NT2/D1 (cell line): ENCODE data around the gene SMARCB1.
A peak's percentile ranks its signal among the peaks of the same experiment; 100 is the strongest.

ENCODE experiments used
- DNase-seq: peaks from one replicate; pipeline ENCODE4 v3.0.0-alpha.2; 2011; ENCODE audit warnings: low read depth, low spot score
- H3K27me3 ChIP-seq: 2 replicates; pipeline ENCODE4 v1.6.0; 2011; ENCODE audit warnings: mild to moderate bottlenecking; ENCODE audit not compliant: insufficient read length, insufficient read depth
- H3K36me3 ChIP-seq: 2 replicates; pipeline ENCODE4 v1.6.1; 2011; ENCODE audit warnings: mild to moderate bottlenecking, low read length, mixed read lengths; ENCODE audit not compliant: insufficient read depth, insufficient read length
- H3K4me1 ChIP-seq: 2 replicates; pipeline ENCODE4 v1.5.1; 2011; ENCODE audit not compliant: insufficient read depth, insufficient read length
- H3K4me3 ChIP-seq: 2 replicates; pipeline ENCODE4 v1.5.1; 2011; ENCODE audit warnings: low read depth; ENCODE audit not compliant: insufficient read length
- H3K9ac ChIP-seq: 2 replicates; pipeline ENCODE4 v1.6.0; 2011; ENCODE audit warnings: low read depth; ENCODE audit not compliant: insufficient read length
- H3K9me3 ChIP-seq: 2 replicates; pipeline ENCODE4 v1.5.1; 2011; ENCODE audit warnings: mild to moderate bottlenecking, low read length; ENCODE audit not compliant: insufficient read depth
- SUZ12 ChIP-seq: IDR thresholded peaks from 2 replicates; pipeline ENCODE4 v1.6.1; 2011; ENCODE audit not compliant: insufficient read length, insufficient read depth; ENCODE audit errors: extremely low read depth
- YY1 ChIP-seq: IDR thresholded peaks from 2 replicates; pipeline ENCODE4 v1.6.1; 2011; ENCODE audit not compliant: insufficient read length, insufficient read depth
- ZNF274 ChIP-seq: IDR thresholded peaks from 2 replicates; pipeline ENCODE4 v1.6.1; 2011; ENCODE audit warnings: mild to moderate bottlenecking, low read depth, low read length

SMARCB1 gene

GRCh38 chr22:23763579-23763945, 23.2 kb upstream of the SMARCB1 start:
- DNase-seq, result no peak
- Histone ChIP-seq H3K4me1 (peaks cover 9% of the 10 kb centered on the region), H3K27me3 (no peaks in the 10 kb centered on the region), H3K36me3 (peaks cover 20% of the 10 kb centered on the region), H3K9ac (no peak overlapping the region), H3K4me3 (no peak overlapping the region), H3K9me3 (no peaks in the 10 kb centered on the region)
- TF ChIP-seq ZNF274 (no peak), SUZ12 (no peak), YY1 (no peak)

GRCh38 chr22:23763954-23764353, 22.8 kb upstream of the SMARCB1 start:
- Histone ChIP-seq H3K27me3 (peaks cover under 1% of the 10 kb centered on the region), H3K4me3 (no peak overlapping the region), H3K4me1 (peaks cover 9% of the 10 kb centered on the region), H3K9ac (no peak overlapping the region), H3K9me3 (no peaks in the 10 kb centered on the region), H3K36me3 (peaks cover 20% of the 10 kb centered on the region)
- DNase-seq, result no peak
- no peak for TF ChIP-seq ZNF274
- TF ChIP-seq SUZ12, result no peak
- no peak for TF ChIP-seq YY1

GRCh38 chr22:23764899-23765881, 21.6 kb upstream of the SMARCB1 start:
- Histone ChIP-seq H3K36me3 (peaks cover 20% of the 10 kb centered on the region), H3K9ac (peak overlapping the region; percentile 18), H3K4me1 (peaks cover 15% of the 10 kb centered on the region), H3K27me3 (peaks cover 9% of the 10 kb centered on the region), H3K9me3 (no peaks in the 10 kb centered on the region), H3K4me3 (no peak overlapping the region)
- no peak for DNase-seq
- TF ChIP-seq YY1 (no peak), SUZ12 (no peak), ZNF274 (no peak)

GRCh38 chr22:23767303-23767672, 19.5 kb upstream of the SMARCB1 start:
- Histone ChIP-seq H3K36me3 (peaks cover 20% of the 10 kb centered on the region), H3K9me3 (no peaks in the 10 kb centered on the region), H3K4me3 (peak overlapping the region; percentile 68), H3K27me3 (peaks cover 14% of the 10 kb centered on the region), H3K4me1 (peaks cover 16% of the 10 kb centered on the region), H3K9ac (peak overlapping the region; percentile 85)
- DNase-seq, result no peak
- TF ChIP-seq ZNF274, result no peak
- TF ChIP-seq SUZ12, result no peak
- no peak for TF ChIP-seq YY1

GRCh38 chr22:23767673-23768548, 18.9 kb upstream of the SMARCB1 start, which contains the start of gene CHCHD10:
CHCHD10 (minus strand) TSS chr22:23767972; CDS start chr22:23767874, 98 bp downstream.
- no peak for DNase-seq

GRCh38 chr22:23769321-23769965, 17.3 kb upstream of the SMARCB1 start:
- no peak overlapping the region for H3K9ac ChIP-seq
- no peak for DNase-seq

More at GRCh38 chr22:23767673-23768548, 18.9 kb upstream of the SMARCB1 start, which contains the start of gene CHCHD10:
- Histone ChIP-seq H3K27me3 (peaks cover 17% of the 10 kb centered on the region), H3K4me1 (peaks cover 15% of the 10 kb centered on the region), H3K9ac (peak within 1 kb of the TSS; percentile 85), H3K9me3 (no peaks in the 10 kb centered on the region), H3K36me3 (peaks cover 20% of the 10 kb centered on the region), H3K4me3 (peak within 1 kb of the TSS; percentile 68)
- no peak for TF ChIP-seq ZNF274
- TF ChIP-seq YY1, result peak; percentile 24

More at GRCh38 chr22:23769321-23769965, 17.3 kb upstream of the SMARCB1 start:
- no peak for TF ChIP-seq SUZ12
- no peak for TF ChIP-seq YY1
- TF ChIP-seq ZNF274, result no peak
- H3K9me3 ChIP-seq, result no peaks in the 10 kb centered on the region
- H3K36me3 ChIP-seq, result peaks cover 13% of the 10 kb centered on the region
- no peak overlapping the region for H3K4me3 ChIP-seq
- peaks cover 33% of the 10 kb centered on the region for H3K27me3 ChIP-seq
- peaks cover 21% of the 10 kb centered on the region for H3K4me1 ChIP-seq
